ENCODE results near the gene ZBTB17.

The ZBTB17 gene

GRCh38 chr1:15948595-15949452 is 27.1 kb downstream of the ZBTB17 start:
- peak; percentile 86 for DNase-seq (ENCODE audit: low read depth)
- TF ChIP-seq CTCF (conservative IDR thresholded peaks at IDR 0.05; ENCODE audit: low read depth, low read length): peak; percentile 8
- H3K4me3 ChIP-seq (ENCODE audit: low read length): peak overlapping the region; percentile 18

DNA sequence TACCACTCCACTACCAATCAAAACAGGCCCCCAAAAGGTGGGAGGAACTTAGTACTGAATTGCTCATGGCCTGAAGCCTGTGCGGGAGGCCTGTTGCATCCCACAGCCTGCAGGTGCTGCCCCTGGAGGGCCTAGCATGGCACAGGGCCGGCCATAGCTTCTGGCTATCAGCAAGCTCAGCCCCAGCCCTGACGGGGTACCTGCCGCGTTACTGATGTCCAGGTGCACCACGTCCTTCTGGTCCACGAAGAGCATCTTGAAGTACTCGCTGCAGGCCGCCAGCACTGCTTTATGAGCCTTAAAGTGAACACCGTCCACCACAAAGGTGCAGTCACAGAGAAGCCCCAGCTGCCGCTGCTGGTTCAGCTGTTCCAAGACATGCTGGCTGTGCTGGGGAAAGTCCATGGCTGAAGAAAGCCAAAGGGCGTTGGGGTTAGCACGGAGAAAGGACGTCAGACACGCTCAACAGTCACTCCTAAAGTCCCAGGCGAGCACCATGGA is 27.8 kb downstream of the ZBTB17 start:
- no peak for TF ChIP-seq CTCF (conservative IDR thresholded peaks at IDR 0.05; ENCODE audit: low read depth, low read length)
- DNase-seq (ENCODE audit: low read depth): no peak
- no peak overlapping the region for H3K4me3 ChIP-seq (ENCODE audit: low read length)

DNA sequence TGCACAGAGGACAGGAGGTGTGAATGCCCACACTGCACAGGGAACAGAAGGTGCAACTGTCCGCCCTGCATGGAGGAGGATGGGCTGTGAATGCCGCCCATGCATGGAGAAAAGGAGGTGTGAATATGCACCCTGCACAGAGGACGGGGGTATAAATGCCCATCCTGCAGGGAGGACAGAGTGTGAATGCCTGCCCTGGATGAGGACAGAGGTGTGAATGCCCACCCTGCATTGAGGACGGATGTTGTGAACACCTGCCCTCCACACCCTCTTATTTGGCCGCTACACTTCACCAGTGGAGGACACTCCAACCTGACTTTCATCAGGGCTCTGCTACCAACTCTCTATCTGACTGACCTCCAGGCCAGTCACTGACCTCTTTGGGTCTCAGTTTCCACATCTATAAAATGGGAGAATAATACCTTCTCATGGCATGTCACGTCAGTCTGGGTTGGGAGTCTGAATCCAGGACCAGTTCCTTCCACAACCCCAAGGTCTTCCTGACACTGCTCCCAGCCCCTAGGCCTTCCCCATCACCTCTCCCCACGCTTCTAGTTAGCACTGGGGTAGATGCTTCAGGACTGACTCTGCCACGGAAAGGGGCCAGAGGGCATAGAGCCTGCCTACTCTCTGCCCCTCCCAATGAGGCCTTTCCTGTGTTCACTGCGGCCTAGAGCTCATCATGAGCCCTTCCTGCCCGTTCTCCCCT is 28.4 kb downstream of the ZBTB17 start:
- TF ChIP-seq CTCF (conservative IDR thresholded peaks at IDR 0.05; ENCODE audit: low read depth, low read length): no peak
- H3K4me3 ChIP-seq (ENCODE audit: low read length): no peak overlapping the region
- no peak for DNase-seq (ENCODE audit: low read depth)

DNA sequence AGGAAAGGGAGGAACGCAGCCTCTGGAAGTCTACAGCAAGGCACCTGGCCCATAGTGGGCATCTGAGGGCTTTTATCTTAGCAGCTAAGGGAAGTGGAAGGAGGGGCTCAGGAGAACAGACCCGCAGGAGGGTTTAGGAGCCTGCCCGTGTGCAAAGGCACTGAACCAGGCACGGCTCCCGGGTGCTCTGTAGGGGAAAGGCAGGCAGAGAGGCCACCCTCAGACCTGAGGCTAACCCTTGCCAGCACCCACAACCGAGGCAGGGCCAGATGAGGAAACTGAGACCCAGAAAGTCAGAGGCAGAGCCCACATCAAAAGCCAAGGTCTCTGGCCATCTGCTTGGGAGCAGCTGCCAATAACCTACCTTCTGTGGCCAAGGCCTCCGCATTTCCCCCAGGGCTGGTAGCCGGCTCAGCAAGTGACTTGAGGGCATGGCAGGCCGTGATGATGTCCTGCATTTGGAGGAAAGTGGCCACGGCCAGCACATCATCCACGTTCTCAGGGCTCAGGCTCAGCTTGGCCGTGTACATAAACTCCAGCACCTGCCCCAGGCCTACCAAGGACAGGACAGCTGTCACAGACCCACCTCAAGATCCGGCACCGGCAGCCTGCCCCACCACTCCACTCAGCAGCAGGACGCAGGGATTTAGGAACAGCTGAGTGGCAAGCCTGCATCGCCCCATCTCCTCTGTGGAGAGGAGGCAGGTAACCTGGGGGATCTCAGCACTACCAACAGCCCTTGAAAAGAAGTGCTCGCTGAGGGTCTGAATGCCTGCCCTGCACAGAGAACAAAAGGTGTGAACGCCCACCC is 29.1 kb downstream of the ZBTB17 start:
- DNase-seq (ENCODE audit: low read depth): no peak
- H3K4me3 ChIP-seq (ENCODE audit: low read length): no peak overlapping the region
- TF ChIP-seq CTCF (conservative IDR thresholded peaks at IDR 0.05; ENCODE audit: low read depth, low read length): no peak

GRCh38 chr1:15945832-15946448 is 30.0 kb downstream of the ZBTB17 start:
- no peak for DNase-seq (ENCODE audit: low read depth)
- no peak for TF ChIP-seq CTCF (conservative IDR thresholded peaks at IDR 0.05; ENCODE audit: low read depth, low read length)
- H3K4me3 ChIP-seq (ENCODE audit: low read length): no peak overlapping the region

- no peak for TF ChIP-seq CTCF (conservative IDR thresholded peaks at IDR 0.05; ENCODE audit: low read depth, low read length)
- no peak overlapping the region for H3K4me3 ChIP-seq (ENCODE audit: low read length)
- DNase-seq (ENCODE audit: low read depth): no peak
Measured at GRCh38 chr1:15945011-15945831, 30.7 kb downstream of the ZBTB17 start.

All from retinal pigment epithelial cell (primary cell).